Measurements from ENCODE around the gene FEZF1. TPM values are rescaled to one million over a fixed set of nuclear protein-coding genes. Genes with fewer than 3 reads are reported as not detected.

The FEZF1 gene
- total and polyA plus RNA-seq, 2 of the 4 experiments (the other 2 are of a cell fraction), result not detected

- Histone ChIP-seq H4K91ac (ENCODE audit: insufficient read depth, low read depth, low read length) (no peak overlapping the region), H4K20me1 (ENCODE audit: insufficient read depth, low read length) (no peaks in the 10 kb centered on the region), H2BK120ac (ENCODE audit: low read depth, low read length) (no peak overlapping the region), H3K4me3 (ENCODE audit: insufficient read depth, low read depth, low read length) (no peak overlapping the region), H3K79me1 (ENCODE audit: low read depth in 1 of 2, low read length in 2 of 2) (no peaks in the 10 kb centered on the region), H2BK5ac (ENCODE audit: low read depth, low read length, poor library complexity, severe bottlenecking) (no peak overlapping the region), H4K5ac (ENCODE audit: low read depth, low read length) (no peak overlapping the region), H4K8ac (ENCODE audit: low read depth in 2 of 2, low read length in 2 of 2) (no peak overlapping the region), H2AK5ac (ENCODE audit: low read depth, low read length) (no peak overlapping the region), H2BK15ac (ENCODE audit: low read depth, low read length) (no peak overlapping the region), H3K27ac (ENCODE audit: insufficient read depth, low read length) (no peak overlapping the region), H3K36me3 (ENCODE audit: control insufficient read depth, insufficient read depth, low read length) (no peaks in the 10 kb centered on the region), H2AFZ (replicated peaks; ENCODE audit: low read length, poor library complexity) (no peak overlapping the region), H3K18ac (ENCODE audit: low read depth, low read length) (no peak overlapping the region), H3K9me1 (ENCODE audit: insufficient read depth, low read length) (no peaks in the 10 kb centered on the region), H2BK20ac (ENCODE audit: low read depth, low read length) (no peak overlapping the region), H3K4me1 (ENCODE audit: control insufficient read depth, insufficient read depth, low read length) (no peaks in the 10 kb centered on the region), H3K27me3 (ENCODE audit: control insufficient read depth, insufficient read depth, low read length) (no peaks in the 10 kb centered on the region), H3K9ac (ENCODE audit: low read depth, low read length) (no peak overlapping the region), H2AK9ac (replicated peaks; ENCODE audit: low read depth, low read length, poor library complexity) (no peak overlapping the region), H3K4me2 (ENCODE audit: low read depth, low read length) (no peak overlapping the region), H3K9me3 (ENCODE audit: control insufficient read depth, insufficient read depth, low read length) (no peaks in the 10 kb centered on the region), H3K4ac (ENCODE audit: low read depth, low read length) (no peak overlapping the region), H3K56ac (ENCODE audit: extremely low read depth, insufficient read depth, low read length) (no peak overlapping the region), H3K14ac (replicated peaks; ENCODE audit: low read depth, low read length) (no peak overlapping the region), H3K23ac (ENCODE audit: low read depth, low read length) (no peak overlapping the region)
- no CpG with 5 or more reads among the region's 1 CpG for WGBS, 2 experiments (ENCODE audit: extremely low coverage in 2 of 2, insufficient read length in 1 of 2)
- dilution Hi-C loops (cut with HindIII; ENCODE audit: low sequenced_read_pairs, unreplicated experiment) (no loop called here), intact Hi-C loops (cut with micrococcal nuclease) (no loop called here), in situ Hi-C loops (cut with MboI; ENCODE audit: low sequenced_read_pairs) (no loop called here)
- DNase-seq (no peak), ATAC-seq (ENCODE audit: low read depth) (no peak)
- BruUV-seq (replicated peaks), result no TSS peak
- TF ChIP-seq RCOR1 (IDR thresholded peaks at IDR 0.05; ENCODE audit: insufficient replicate concordance, low read length), result no peak
- TF ChIP-seq CEBPB (IDR thresholded peaks at IDR 0.05; ENCODE audit: low read depth, low read length), result no peak
- no peak for TF ChIP-seq MAZ (IDR thresholded peaks at IDR 0.05; ENCODE audit: borderline replicate concordance, low read depth, low read length)
- no peak for TF ChIP-seq CTCF (conservative IDR thresholded peaks at IDR 0.05; ENCODE audit: low read depth, low read length)
- no peak for TF ChIP-seq FOS (IDR thresholded peaks at IDR 0.05; ENCODE audit: low read depth, low read length)
- no peak for TF ChIP-seq SMC3 (IDR thresholded peaks at IDR 0.05; ENCODE audit: low read depth, low read length)
- TF ChIP-seq NFE2L2 (IDR thresholded peaks at IDR 0.05; ENCODE audit: low read depth, low read length), result no peak
- no peak for TF ChIP-seq POLR2A (IDR thresholded peaks at IDR 0.05; ENCODE audit: low read depth, low read length)
- TF ChIP-seq BHLHE40 (IDR thresholded peaks at IDR 0.05; ENCODE audit: low read depth, low read length), result no peak
- no peak for TF ChIP-seq RAD21 (IDR thresholded peaks at IDR 0.05; ENCODE audit: low read length)
- no peak for TF ChIP-seq USF2 (IDR thresholded peaks at IDR 0.05; ENCODE audit: low read depth, low read length)
- no peak for TF ChIP-seq CHD1 (IDR thresholded peaks at IDR 0.05; ENCODE audit: low read depth, low read length)
- ChIA-PET CTCF (no interaction called here), POLR2A (ENCODE audit: unreplicated experiment) (no interaction called here)
These were observed 15.1 kb downstream of the FEZF1 start for GRCh38 chr7:122289426-122289825.

Measured in IMR-90 (cell line).